Hematopoietic multipotent progenitor cell treated with erythropoietin and hydrocortisone succinate and interleukin-3 and kit ligand, for 6 days (in vitro differentiated cells): ENCODE measurements around the gene IL1R1.
"Not testable (repeated sequence)": the region's sequence is repeated elsewhere in the genome, so short reads cannot be mapped to it uniquely, and the experiment has no call there.

Experiments used
- DNase-seq: peaks from one replicate; pipeline ENCODE4 v3.0.0-alpha.2; 2015

IL1R1 gene, protein sequence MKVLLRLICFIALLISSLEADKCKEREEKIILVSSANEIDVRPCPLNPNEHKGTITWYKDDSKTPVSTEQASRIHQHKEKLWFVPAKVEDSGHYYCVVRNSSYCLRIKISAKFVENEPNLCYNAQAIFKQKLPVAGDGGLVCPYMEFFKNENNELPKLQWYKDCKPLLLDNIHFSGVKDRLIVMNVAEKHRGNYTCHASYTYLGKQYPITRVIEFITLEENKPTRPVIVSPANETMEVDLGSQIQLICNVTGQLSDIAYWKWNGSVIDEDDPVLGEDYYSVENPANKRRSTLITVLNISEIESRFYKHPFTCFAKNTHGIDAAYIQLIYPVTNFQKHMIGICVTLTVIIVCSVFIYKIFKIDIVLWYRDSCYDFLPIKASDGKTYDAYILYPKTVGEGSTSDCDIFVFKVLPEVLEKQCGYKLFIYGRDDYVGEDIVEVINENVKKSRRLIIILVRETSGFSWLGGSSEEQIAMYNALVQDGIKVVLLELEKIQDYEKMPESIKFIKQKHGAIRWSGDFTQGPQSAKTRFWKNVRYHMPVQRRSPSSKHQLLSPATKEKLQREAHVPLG

DNA sequence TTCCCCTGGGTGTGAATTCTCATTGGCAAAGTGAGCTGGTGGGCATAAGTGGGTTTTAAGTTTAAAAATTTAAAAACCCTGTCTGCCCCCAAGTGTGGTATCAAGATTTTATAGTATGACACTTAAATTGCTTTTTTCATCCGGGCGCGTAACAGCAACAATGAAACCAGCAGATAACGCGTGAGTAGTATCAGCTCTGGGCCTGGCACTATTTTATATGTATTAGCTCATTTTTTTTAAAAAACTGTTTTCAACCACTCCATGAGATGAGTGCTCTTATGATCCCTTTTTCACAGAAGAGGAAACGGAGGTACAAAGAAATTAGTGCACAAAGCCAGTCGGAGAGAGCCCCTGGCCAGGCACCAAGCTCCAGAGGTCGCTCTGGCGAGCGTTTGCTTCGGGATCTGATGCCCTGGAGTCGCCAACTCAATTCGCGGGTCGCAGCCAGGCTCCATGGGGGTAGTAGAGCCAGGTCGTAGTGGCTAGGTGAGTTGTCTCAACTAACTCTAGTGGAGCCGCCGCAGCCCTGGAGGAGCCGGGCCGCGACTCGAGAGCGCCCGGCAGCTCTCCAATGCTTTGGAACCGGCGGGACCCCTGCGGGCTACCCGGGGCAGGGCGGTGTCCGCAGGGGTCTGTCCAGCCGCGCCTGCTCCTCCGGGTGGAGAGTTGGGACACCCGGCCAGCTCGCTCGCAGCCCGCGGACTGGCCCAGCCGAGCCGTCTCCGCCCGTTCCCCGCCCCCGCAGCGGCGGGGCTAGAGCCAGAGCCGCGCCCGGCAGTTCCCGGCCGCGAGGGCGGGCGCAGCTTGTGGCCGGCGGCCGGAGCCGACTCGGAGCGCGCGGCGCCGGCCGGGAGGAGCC is at the start of gene IL1R1:
TSS of gene IL1R1 (plus strand) at position 777 of the 859 bp plus-strand sequence. CDS start 14,979 bp downstream, outside the sequence.
- peak; percentile 46 for DNase-seq

DNA sequence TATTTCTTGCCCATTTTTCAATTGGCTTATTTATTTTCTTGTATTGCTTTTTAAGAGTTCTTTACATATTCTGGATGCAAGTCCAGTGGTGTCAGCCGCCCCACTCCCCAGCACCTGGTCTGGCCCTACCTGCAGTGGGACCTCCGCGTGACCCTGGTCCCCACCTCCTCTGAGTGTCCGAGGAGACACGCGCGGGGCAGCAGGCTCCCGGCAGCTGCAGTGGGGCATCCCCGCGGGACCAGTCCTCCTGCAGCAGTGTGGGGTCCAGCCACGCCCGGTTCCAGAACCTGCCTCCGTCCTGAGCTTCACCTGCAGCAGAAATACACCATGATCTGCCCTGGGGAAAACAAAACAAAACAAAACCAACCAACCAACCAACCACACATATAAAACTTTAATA is 48.9 kb upstream of the IL1R1 start:
- DNase-seq = no peak

DNA sequence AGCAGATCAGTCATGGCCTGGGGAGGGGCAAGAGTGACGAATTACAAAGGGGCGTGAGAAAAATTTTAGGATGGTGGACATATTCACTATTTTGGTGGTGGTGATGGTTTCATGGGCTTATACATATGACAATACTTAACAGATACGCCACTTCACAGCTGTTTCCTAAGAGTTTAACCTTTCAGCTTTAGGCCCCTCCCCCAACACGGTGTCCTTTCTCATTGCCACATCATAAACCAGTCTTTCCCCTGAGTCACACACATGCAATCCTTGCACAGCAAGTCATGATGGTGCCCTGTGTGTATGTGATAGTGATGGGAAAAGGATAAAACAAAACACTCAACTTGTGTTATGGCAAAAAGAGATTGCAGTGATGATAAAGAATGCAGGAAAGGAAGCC is 47.6 kb upstream of the IL1R1 start:
- DNase-seq = peak; percentile 38

DNA sequence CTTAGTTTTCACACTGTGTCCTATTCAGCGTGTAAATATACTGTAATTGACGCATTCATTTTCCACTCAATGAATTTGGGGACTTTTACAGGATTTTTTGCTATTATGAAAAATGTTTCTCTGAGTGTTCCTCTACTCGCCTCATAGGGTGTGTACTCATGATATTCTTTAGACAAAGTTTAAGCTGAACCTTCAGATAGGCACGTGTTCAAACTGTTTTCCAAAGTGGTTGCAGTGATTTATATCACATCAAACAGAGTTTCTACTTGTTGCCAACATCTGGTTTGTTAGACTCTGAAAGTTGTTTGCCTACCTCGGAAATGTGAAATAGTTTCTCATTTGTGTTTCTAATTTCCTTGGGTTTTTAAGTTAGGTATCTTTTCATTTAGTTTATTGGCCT is 46.4 kb upstream of the IL1R1 start:
- no peak for DNase-seq

DNA sequence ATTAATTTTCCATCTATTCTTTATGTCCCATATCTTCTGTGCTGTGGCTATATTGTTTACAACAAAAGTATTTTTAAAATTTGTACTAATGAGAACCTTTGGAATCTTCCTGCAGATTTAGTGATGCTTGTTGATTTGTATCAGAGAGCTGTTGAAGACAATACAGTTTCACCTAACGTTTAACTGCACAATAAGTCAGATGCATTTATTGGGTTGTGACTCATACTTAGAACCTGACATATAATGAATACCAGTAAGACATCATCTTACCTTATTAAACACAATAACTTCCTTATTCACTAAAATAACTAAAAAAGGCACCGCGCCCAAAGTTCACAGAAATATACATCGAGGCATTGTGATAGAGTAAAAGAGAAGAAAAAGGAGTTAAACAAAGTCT is 43.8 kb upstream of the IL1R1 start:
- no peak for DNase-seq

DNA sequence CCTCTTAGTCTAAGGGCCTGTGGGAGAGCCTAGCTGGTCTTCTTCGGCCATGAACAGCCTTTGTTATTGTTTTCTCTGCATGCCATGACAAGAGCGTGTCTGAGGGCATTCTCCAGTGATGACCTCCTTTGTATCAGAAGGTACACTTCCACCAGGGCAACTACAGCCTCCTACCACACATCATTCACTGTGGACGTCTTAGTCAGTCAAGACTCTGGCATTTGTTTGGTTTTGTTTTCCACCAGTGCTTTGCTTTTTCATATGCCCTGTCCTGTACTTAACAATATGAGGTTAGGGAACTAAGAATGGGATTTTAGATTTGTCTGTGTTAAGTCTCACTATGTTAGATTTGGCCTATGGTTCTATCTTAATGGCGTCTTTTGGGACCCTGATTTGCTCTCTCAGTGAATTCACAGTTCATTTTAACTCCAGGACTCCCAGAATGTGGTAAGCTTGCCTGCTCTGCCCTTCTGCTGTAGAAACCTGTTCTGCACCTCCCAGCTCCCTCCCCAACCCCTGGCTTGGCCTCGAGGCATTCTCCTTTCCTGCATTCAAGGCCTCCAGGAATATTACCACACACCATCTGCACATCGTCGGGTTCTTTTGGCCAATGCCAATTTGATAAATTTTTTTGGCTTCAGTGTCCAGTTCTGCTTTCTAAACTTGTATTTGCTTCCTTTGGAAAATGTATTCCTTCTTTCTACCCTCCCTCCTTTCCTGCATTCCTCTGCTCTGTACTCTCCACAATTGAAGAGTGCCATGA is 42.8 kb upstream of the IL1R1 start:
- no peak for DNase-seq

DNA sequence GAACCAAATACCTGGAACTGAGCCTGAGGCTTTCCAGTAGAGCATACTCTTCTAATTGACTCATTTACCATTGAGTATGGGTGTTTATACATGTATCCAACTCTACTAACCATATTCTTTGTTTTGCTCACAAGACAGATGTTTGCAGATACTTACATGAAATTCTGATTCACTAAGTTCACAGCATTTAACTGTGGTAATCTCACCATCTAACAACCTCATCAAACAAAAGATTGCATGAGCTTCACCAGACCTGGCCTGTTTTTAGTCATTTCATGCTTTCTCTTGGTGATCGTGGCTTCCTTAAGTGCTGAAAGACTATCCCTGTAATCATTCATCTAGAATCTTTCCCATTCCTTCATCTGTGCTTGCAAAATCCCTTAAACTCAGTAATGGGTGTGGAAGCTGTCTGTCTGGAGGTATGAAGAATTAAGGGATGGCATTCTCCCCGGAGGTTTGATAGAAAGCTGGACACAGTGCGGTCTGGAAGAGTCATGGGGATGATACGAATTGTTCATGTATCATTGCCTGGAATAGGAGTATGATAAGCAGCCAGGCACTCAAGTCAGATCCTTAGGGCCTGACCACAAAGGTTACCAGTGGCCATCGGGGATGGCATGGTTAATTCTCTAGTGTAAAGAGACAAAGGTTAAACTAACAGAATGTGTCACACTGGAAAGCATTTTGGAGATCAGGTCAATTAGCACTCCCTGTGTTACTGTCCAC is 42.0 kb upstream of the IL1R1 start:
- no peak for DNase-seq

DNA sequence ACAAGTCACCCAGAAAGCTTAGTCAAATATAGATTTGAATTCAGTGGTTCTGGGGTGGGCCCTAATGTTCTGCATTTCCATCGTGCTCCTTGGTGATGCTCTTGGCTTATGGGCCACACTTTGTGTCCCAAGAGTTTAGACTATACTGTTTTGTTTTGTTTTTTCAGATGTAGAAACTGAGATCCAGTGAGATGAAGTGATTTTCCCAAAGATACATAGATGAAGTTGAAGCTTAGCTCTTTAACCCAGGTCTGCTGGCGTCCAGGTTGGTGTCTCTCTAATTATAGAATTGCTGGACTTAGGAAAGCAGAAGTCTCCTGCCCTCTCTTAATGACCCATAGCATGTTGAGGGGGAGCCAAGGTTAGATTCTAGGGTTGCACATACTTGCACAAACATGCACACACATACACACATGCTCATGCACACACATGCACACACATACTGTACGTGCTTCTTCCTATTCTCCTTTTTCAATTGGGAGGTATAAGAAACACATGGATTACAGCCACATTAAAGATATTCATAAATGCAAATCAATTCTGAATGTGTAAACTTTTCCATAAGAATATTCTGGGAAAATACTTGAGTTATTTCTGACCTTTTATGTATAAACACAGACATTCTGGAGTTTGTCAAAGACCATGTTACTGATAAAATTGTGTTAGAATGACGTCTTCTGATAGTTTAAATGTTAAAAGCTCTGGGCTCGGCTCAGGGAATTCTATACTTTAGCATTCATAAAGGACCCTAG is 41.3 kb upstream of the IL1R1 start:
- DNase-seq = no peak

DNA sequence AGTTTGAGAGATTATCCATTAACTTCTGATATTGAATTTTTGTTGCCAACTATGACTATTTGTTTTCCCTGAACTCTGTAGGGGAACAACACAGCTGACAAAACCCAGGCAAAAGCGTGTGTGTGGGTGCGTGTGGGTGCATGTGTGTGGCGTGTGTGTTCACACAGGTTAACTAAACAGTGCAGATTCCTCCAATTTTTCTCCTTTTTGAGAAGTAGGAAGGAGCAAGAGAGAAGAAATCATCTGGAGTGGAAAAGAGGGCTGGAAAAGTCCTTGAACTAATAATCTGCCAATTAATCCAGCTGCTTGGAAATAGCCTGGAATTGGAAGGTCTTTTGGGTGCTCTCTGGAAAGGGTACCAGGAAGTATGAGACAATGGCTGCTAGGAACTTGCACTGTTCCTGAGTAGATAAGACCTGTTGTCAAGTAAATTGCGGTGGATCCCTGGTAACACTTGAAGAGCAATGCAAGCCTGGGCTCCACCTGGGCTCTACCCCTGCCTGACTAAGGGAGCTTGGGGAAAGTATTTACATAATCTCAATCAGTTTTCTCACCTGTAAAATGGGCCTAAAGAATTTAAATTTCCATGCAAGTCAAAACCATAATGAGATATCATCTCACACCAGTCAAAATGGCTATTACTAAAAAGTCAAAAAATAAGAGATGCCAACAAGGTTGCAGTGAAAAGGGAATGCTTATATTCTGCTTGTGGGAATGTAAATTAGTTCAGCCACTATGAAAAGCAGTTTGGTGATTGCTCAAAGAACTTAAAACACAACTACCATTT is 40.5 kb upstream of the IL1R1 start:
- DNase-seq = no peak

DNA sequence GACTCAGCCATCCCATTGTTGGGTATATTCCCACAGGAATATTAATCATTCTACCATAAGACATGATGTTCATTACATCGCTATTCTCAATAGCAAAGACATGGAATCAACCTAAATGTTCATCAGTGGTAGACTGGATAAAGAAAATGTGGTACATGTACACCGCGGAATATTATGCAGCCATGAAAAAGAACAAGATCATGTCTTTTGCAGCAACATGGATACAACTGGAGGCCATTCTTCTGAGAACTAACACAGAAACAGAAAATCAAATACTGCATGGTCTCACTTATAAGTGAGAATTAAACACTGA is 40.0 kb upstream of the IL1R1 start:
- not testable (repeated sequence) for DNase-seq

DNA sequence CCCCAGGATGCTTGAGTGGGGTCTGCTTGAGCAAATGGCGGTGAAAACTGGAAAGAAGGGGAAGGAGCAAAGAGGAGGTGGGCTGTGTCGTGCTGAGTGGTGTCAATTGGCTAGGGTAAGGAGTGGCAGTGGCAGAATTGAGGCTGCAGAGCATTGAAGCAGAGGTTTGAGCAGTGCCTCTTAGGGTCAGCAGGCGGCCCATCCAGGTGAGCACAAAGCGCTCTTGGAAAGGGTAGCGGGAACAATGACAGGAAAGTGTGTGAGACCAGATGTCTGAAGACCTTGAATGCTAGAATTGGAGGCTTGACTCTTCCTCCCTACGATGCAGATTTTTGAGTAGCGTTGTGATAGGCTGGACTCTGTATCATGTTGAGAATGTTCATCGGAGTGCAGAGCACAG is 39.3 kb upstream of the IL1R1 start:
- no peak for DNase-seq

DNA sequence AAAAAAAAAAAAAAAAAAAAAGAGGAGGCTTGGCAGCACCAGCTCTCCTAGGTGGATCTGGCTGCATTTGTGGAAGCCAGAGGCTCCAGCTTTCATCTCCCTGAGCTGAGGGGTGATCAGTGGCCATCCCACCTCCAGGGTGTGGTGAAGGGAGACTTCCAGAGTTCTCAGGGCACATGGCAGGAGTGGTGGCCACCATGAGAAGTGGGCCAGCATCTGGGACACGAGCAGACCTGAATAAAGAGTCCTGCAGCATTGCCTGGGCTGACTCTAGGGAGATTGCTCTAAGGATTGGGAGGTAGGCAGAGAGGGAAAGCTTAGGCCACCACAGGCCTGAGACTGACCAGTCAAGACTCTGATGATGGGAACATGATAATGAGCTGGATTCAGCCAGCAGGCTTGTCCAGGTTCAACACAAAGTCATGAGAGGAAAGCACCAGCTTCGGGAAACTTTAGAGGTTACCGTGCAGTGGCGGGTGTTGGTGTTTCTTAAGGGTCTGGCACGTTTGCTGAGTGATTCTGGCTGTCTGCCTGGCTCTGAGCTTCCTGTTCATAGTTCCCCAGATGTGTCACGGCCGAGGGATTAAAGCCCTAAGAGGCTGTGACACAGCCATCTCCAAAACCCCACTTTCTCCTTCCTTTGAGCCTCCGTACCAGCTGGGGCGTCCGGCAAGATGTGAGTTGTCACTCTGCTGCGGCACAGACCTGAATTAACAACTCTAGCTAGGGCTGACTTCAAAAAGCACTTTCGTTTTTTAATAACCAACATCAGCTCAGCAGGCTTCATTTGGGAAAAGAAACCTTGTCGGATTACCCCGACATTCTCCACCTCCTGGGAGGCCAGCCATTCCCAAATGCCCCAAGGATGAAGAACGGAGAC is 38.3 kb upstream of the IL1R1 start:
- peak; percentile 56 for DNase-seq

DNA sequence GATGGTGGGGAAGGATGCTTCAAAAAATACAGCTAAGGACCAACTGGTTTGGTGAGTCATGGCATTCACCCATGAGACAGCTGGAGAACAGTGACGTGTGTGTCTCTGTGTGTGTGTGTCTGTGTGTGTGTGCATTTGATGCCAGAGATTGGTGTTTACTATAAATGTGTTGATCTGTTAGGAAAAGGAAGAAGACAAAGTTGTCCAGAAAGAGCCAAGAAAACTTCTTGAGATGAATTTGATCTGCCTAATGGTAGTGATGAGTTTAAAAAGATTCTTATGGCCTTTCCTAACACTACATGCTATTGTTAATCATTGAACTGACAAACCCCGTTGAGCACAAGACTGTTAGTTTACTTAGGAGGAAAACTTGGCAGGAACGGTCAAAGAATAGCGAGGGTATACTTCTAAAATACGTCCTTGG is 36.4 kb upstream of the IL1R1 start:
- DNase-seq = no peak

DNA sequence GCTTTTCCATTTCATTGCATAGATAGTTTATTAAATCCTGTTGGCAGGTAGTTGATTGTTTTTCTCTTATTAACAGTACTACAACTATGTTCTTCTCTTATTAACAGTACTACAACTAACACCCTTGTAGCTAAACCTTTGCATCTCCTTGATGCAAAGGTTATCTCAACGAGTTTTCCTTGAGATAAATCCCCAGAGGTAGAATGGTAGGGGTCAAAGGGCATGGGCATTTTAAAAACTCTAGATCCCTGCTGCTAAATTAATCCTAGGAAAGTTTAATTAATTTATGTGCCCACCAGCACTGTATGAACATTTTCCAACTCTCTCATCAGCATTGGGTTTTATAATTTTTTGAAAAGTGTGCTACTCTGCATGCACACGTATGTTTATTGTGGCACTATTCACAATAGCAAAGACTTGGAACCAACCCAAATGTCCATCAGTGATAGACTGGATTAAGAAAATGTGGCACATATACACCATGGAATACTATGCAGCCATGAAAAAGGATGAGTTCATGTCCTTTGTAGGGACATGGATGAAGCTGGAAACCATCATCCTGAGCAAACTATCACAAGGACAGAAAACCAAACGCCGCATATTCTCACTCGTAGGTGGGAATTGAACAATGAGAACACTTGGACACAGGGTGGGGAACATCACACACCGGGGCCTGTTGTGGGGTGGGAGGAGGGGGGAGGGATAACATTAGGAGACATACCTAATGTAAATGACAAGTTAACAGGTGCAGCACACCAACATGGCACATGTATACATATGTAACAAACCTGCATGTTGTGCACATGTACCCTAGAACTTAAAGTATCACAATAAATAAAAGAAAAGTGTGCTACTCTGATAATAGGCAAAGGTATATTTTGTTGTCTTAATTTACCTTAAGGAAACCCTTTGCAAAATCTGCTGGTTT is 35.5 kb upstream of the IL1R1 start:
- not testable (repeated sequence) for DNase-seq

DNA sequence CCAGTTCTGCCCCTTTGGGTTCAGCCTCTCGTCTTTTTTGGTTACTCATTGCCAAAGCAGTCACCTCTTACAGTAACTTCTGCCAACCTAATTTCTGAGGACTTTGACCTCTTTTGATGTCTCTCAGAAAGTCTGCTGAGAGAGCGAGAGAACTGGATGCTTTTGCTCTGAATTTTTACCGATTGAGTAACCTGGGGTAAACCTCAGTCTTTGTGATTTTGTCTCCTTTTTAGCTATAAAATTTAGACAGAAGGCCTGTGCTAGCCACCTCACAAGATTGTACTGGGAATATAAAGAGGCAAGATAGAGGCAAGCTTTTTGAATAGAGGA is 34.8 kb upstream of the IL1R1 start:
- no peak for DNase-seq

DNA sequence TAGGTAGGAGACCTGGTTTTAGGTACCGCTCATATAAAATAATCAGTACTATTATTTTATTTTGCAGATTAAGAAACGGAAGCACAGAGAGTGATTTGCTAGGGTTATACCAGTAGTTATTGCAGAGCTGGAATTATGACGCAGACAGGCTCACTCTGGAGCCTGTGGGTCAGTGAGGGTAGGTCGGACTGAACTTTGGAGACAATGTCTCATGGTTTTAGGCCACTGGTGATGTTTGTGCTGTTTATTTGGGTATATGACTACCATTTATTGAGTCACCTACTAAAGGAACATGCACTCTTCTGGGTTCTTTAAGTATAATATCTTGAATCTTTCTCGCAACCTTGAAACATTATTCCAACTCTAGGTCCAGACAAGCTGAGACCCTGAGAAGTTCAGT is 33.5 kb upstream of the IL1R1 start:
- no peak for DNase-seq

DNA sequence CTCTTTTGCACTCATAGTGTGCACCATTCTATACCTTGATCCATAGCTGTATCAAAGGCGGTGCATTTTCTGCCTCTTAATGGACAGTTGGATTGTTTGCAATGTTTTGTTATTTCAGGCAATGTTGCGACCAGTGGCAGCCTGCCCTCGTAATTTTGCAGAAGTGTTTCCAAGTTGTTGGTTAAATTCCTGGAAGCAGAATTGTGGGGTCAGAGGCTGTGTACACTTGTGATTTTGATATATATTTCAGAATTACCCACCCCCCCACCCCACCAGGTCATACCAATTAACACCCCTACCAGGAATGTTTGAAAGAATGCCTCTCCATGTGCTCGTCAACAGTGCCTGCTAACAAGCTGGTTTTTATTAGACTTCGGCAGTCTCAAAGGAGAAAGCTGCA is 32.4 kb upstream of the IL1R1 start:
- DNase-seq = no peak

DNA sequence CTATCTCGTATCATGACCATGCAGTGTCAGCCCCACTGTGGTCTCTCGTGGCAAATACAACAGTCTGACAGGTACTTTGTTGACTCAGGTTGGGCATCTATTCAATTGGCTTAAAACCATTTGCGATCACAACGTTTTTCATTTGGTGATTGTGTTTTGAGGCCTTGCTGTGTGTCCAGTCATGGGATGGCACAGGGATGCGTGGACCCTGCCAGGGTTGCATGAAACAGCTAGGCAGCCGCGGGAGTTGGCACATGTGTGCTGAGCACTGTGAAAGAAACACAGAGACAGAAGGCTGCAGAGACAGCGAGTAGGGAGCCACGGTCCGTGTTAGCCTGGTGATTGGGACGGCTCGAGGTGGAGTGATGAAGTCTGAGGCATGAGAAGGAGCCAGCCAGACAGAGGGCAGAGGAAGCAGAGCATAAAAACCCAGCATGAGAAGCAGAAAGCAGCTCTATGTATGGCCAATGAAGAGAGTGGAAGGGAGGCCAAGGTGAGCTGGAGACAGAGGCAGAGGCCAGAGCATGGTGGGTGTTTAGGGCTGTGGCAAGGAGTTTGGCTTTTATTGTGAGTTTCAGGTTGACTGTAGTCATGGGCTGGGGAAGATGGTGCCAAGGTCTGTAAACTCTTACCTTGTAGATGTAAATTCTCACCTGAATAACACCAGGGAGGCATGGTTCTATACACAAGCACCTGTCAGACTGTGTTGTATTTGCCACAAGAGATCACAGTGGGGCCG is 31.8 kb upstream of the IL1R1 start:
- no peak for DNase-seq
